Activated CD4-positive, alpha-beta T cell treated with anti-CD3 and anti-CD28 coated beads for 24 hours (primary cell): ENCODE results near the gene TEKT3.

Experiments
- DNase-seq, 2 donors: peaks; one replicate each; pipeline ENCODE4 v3.0.0-alpha.2; 2020; ENCODE audit warnings: low read depth in 2 of 2

The TEKT3 gene

GRCh38 chr17:15266325-15267125 is 74.9 kb downstream of the TEKT3 start:
- DNase-seq = no peak

GRCh38 chr17:15265131-15265530 is 76.3 kb downstream of the TEKT3 start, which contains the start of gene PMP22:
TSS of gene PMP22 (minus strand) at chr17:15265326. CDS start at chr17:15260727, 4,599 bp downstream.
- DNase-seq = no peak

GRCh38 chr17:15264542-15264941 is 76.9 kb downstream of the TEKT3 start:
- no peak for DNase-seq

GRCh38 chr17:15263680-15264079 is 77.7 kb downstream of the TEKT3 start:
- no peak for DNase-seq

- no peak for DNase-seq
These were observed 78.2 kb downstream of the TEKT3 start for GRCh38 chr17:15263206-15263579.

GRCh38 chr17:15262291-15263205 is 78.8 kb downstream of the TEKT3 start:
- DNase-seq = no peak

- no peak for DNase-seq
These were observed 79.6 kb downstream of the TEKT3 start for GRCh38 chr17:15261802-15262290.

- no peak for DNase-seq
These were observed 80.1 kb downstream of the TEKT3 start for GRCh38 chr17:15261258-15261801.

- DNase-seq = peak; percentile 18 to 47
These were observed 80.8 kb downstream of the TEKT3 start for GRCh38 chr17:15260376-15261257.

GRCh38 chr17:15257796-15258512 is 83.4 kb downstream of the TEKT3 start:
- DNase-seq = no peak

GRCh38 chr17:15257258-15257788 is 84.1 kb downstream of the TEKT3 start:
- peak; percentile 44 to 57 for DNase-seq

GRCh38 chr17:15256689-15257088 is 84.7 kb downstream of the TEKT3 start:
- no peak for DNase-seq

- DNase-seq = no peak
These were observed 85.5 kb downstream of the TEKT3 start for GRCh38 chr17:15255713-15256454.
